CD14-positive monocyte (primary cell): Measurements from ENCODE around the gene POU6F2. TPM values are rescaled to one million over a fixed set of nuclear protein-coding genes. Genes with fewer than 3 reads are reported as not detected.
"Not testable (repeated sequence)": the region's sequence is repeated elsewhere in the genome, so short reads cannot be mapped to it uniquely, and the experiment has no call there.

ENCODE experiments used
- DNase-seq, 3 donors: peaks; one replicate each; pipeline ENCODE4 v3.0.0-alpha.2; 2011 to 2022
- H2AFZ ChIP-seq: 2 replicates; pipeline ENCODE4 v1.6.0; 2012; ENCODE audit warnings: mild to moderate bottlenecking, low read depth, low read length, inconsistent platforms; ENCODE audit not compliant: insufficient read depth, poor library complexity, severe bottlenecking
- H3K27ac ChIP-seq, 2 donors: 1 replicate in 1 of 2; 2 replicates in 1 of 2; pipeline ENCODE4 v1.5.1; 2012 to 2013; ENCODE audit warnings: low read length in 2 of 2, control low read depth in 1 of 2, inconsistent platforms in 1 of 2, low read depth in 1 of 2, mild to moderate bottlenecking in 1 of 2
- H3K27me3 ChIP-seq, 2 donors: one replicate each; pipeline versions ENCODE4 v1.6.0 to v1.6.1; 2011 to 2013; ENCODE audit warnings: low read length in 2 of 2; ENCODE audit not compliant: control insufficient read depth in 2 of 2, insufficient read depth in 2 of 2
- H3K36me3 ChIP-seq, 2 donors: replicated peaks in 1 of 2; 1 replicate in 1 of 2; 2 replicates in 1 of 2; pipeline versions ENCODE4 v1.5.1 to v1.6.1; 2012 to 2013; ENCODE audit warnings: low read length in 2 of 2, control low read depth in 1 of 2, inconsistent platforms in 1 of 2, mild to moderate bottlenecking in 1 of 2; ENCODE audit not compliant: insufficient read depth in 2 of 2, control insufficient read depth in 1 of 2
- H3K4me1 ChIP-seq, 2 donors: 1 replicate in 1 of 2; 2 replicates in 1 of 2; pipeline versions ENCODE4 v1.5.1 to v1.6.1; 2012 to 2013; ENCODE audit warnings: low read length in 2 of 2, control low read depth in 1 of 2, inconsistent platforms in 1 of 2, mild to moderate bottlenecking in 1 of 2, moderate library complexity in 1 of 2; ENCODE audit not compliant: insufficient read depth in 2 of 2, control insufficient read depth in 1 of 2
- H3K4me2 ChIP-seq: replicated peaks from 2 replicates; pipeline ENCODE3; 2012; ENCODE audit warnings: low read length, moderate library complexity, mild to moderate bottlenecking; ENCODE audit not compliant: poor library complexity, severe bottlenecking; ENCODE audit errors: extremely low read depth
- H3K4me3 ChIP-seq, 3 experiments: fragments of 200-600 bp in 1 of 3; sonication (generic) in 1 of 3; replicated peaks in 1 of 3; 1 replicate in 2 of 3; 2 replicates in 1 of 3; pipeline ENCODE4 v1.5.1; 2011 to 2013; ENCODE audit warnings: low read length in 3 of 3, mild to moderate bottlenecking in 3 of 3, control low read depth in 2 of 3, low read depth in 2 of 3, inconsistent platforms in 1 of 3, moderate library complexity in 1 of 3
- H3K79me2 ChIP-seq: 2 replicates; pipeline ENCODE4 v1.6.0; 2012; ENCODE audit warnings: mild to moderate bottlenecking, control low read depth, inconsistent platforms, low read length, moderate library complexity; ENCODE audit not compliant: insufficient read depth
- H3K9ac ChIP-seq: 2 replicates; pipeline ENCODE4 v1.6.0; 2017; ENCODE audit warnings: low read length, mild to moderate bottlenecking; ENCODE audit not compliant: insufficient read depth, poor library complexity, severe bottlenecking
- H3K9me3 ChIP-seq, 2 donors: replicated peaks in 1 of 2; 1 replicate in 1 of 2; 2 replicates in 1 of 2; pipeline versions ENCODE4 v1.5.1 to v1.6.1; 2012 to 2013; ENCODE audit warnings: low read length in 2 of 2, control low read depth in 1 of 2; ENCODE audit not compliant: control insufficient read depth in 1 of 2, insufficient read depth in 1 of 2
- H4K20me1 ChIP-seq: 2 replicates; pipeline ENCODE4 v1.6.0; 2012; ENCODE audit warnings: mild to moderate bottlenecking, low read length, control low read depth, moderate library complexity; ENCODE audit not compliant: insufficient read depth
- H3K27ac Mint-ChIP-seq, 7 donors: one replicate each; pipeline ENCODE4 v1.8.0; 2020; ENCODE audit warnings: mild to moderate bottlenecking in 7 of 7, mixed read lengths in 7 of 7, moderate library complexity in 6 of 7, inconsistent platforms in 2 of 7
- H3K27me3 Mint-ChIP-seq, 3 donors: one replicate each; pipeline ENCODE4 v1.8.0; 2021 to 2022; ENCODE audit warnings: low read depth in 3 of 3, mild to moderate bottlenecking in 3 of 3, mixed read lengths in 3 of 3, moderate library complexity in 3 of 3, inconsistent platforms in 1 of 3
- H3K36me3 Mint-ChIP-seq, 2 donors: one replicate each; pipeline ENCODE4 v1.8.0; 2020; ENCODE audit warnings: mixed read lengths in 2 of 2, inconsistent platforms in 1 of 2, mild to moderate bottlenecking in 1 of 2
- H3K4me1 Mint-ChIP-seq: one replicate; pipeline ENCODE4 v1.8.0; 2020; ENCODE audit warnings: mild to moderate bottlenecking, mixed read lengths
- H3K4me3 Mint-ChIP-seq, 2 donors: one replicate each; pipeline ENCODE4 v1.8.0; 2020; ENCODE audit warnings: mild to moderate bottlenecking in 2 of 2, mixed read lengths in 2 of 2, moderate library complexity in 1 of 2
- H3K9me3 Mint-ChIP-seq, 7 donors: one replicate each; pipeline ENCODE4 v1.8.0; 2020 to 2022; ENCODE audit warnings: mixed read lengths in 7 of 7, mild to moderate bottlenecking in 6 of 7, moderate library complexity in 6 of 7, inconsistent platforms in 2 of 7
- CTCF ChIP-seq: fragments of 200-600 bp; IDR thresholded peaks from one replicate; pipeline ENCODE4 v1.8.0; 2022; ENCODE audit warnings: antibody characterized with exemption, mild to moderate bottlenecking
- WGBS: methylation state at CpG from one replicate; pipeline ENCODE4 v1.1.5; 2013; ENCODE audit warnings: missing lambda C conversion rate; ENCODE audit not compliant: insufficient coverage; 5-methylcytosine and 5-hydroxymethylcytosine counted together
- intact Hi-C, 2 donors: fragments of 100-400 bp; cut with micrococcal nuclease; formaldehyde crosslinking; loops; one replicate each; pipeline versions ENCODE4 v1.15.0 to v1.15.1; 2023
- polyA plus RNA-seq, 3 donors: library from polyadenylated mRNA; depleted of rRNA in 1 of 3; unstranded in 2 of 3; stranded (reverse) in 1 of 3; fragments of 300-500 nt in 2 of 3; fragments of >200 nt in 1 of 3; fragmentation: Illumina TruSeq in 2 of 3; gene quantifications; 1 replicate in 2 of 3; 2 replicates in 1 of 3; pipeline ENCODE4 v1.2.3, GENCODE V29; 2012 to 2021

Gene POU6F2
- polyA plus RNA-seq, 3 donors, result not detected

GRCh38 chr7:39321909-39322498 is 344.3 kb downstream of the POU6F2 start:
- Histone ChIP-seq H3K27ac (no peak overlapping the region), H2AFZ (no peak overlapping the region), H3K4me1 (no peaks in the 10 kb centered on the region), H3K9me3 (peaks cover 0 to 5% of the 10 kb centered on the region in 2 donors), H4K20me1 (no peaks in the 10 kb centered on the region), H3K9ac (no peak overlapping the region), H3K4me2 (no peak overlapping the region), H3K36me3 (no peaks in the 10 kb centered on the region), H3K27me3 (no peaks in the 10 kb centered on the region), H3K4me3 (no peak overlapping the region), H3K79me2 (no peaks in the 10 kb centered on the region)
- WGBS, result 100% methylated on average over 1 of the region's 8 CpGs
- Mint-ChIP-seq H3K36me3 (no peaks in the 10 kb centered on the region), H3K9me3 (peaks cover 0 to 7% (median 4%) of the 10 kb centered on the region in 7 donors), H3K4me1 (no peaks in the 10 kb centered on the region), H3K27me3 (peaks cover 0 to 12% (median 2%) of the 10 kb centered on the region in 3 donors), H3K4me3 (no peak overlapping the region), H3K27ac (no peak overlapping the region)
- TF ChIP-seq CTCF, result no peak
- no peak for DNase-seq
- intact Hi-C loops, result no loop called here

DNA sequence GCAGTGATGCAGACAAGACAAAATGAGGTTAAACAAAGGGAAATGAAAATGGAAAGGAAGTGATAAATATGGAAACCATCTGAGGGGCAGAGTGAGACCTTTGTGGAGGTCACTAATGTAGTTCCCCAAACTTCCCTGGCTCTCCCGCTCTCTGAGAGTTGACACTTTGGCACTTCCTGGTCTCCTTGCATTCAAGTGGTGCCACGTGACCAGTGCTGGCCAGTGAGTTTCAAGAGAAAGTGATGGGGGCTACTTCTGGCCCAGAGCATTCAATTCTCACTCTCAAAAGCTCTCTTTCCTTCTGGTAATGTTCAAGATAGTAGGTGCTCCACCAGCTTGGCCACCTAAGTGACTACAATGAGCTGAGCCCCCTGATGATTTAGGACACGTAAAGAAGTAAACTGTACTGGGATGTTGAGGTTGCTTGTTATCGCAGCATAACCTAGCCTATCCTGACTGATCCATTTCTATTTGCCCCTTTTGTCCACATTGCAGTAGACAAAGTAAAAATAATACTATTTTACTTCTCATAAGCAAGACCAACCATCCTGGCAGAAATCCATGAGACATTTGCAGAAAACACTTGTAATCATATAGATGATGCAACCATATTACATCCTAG is 346.5 kb downstream of the POU6F2 start:
- Histone ChIP-seq H3K4me2 (no peak overlapping the region), H3K27me3 (no peaks in the 10 kb centered on the region), H3K4me1 (no peaks in the 10 kb centered on the region), H4K20me1 (no peaks in the 10 kb centered on the region), H3K4me3 (no peak overlapping the region), H3K27ac (no peak overlapping the region), H2AFZ (no peak overlapping the region), H3K79me2 (no peaks in the 10 kb centered on the region), H3K9ac (no peak overlapping the region), H3K36me3 (no peaks in the 10 kb centered on the region), H3K9me3 (peaks cover 0 to 5% of the 10 kb centered on the region in 2 donors)
- WGBS, result no CpG with 5 or more reads among the region's 4 CpGs
- DNase-seq, result no peak
- no peak for TF ChIP-seq CTCF
- intact Hi-C loops, result no loop called here
- no peaks in the 10 kb centered on the region for H3K4me1 Mint-ChIP-seq
- no peak overlapping the region for H3K27ac Mint-ChIP-seq
- H3K4me3 Mint-ChIP-seq, result peak overlapping the region in 1 of 2 donors; percentile 4
- H3K9me3 Mint-ChIP-seq, result peaks cover 0 to 7% (median 4%) of the 10 kb centered on the region in 7 donors
- no peaks in the 10 kb centered on the region for H3K36me3 Mint-ChIP-seq
- peaks cover 0 to 11% (median 2%) of the 10 kb centered on the region in 3 donors for H3K27me3 Mint-ChIP-seq

GRCh38 chr7:39331607-39332006 is 353.9 kb downstream of the POU6F2 start:
- H3K27me3 ChIP-seq, H3K4me1 Mint-ChIP-seq, H3K79me2 ChIP-seq, H3K4me3 Mint-ChIP-seq, H3K36me3 Mint-ChIP-seq, H3K4me1 ChIP-seq, H2AFZ ChIP-seq, H3K9ac ChIP-seq, H3K27me3 Mint-ChIP-seq, H3K9me3 Mint-ChIP-seq, H3K9me3 ChIP-seq, H4K20me1 ChIP-seq, H3K4me2 ChIP-seq, H3K27ac Mint-ChIP-seq, H3K27ac ChIP-seq, H3K4me3 ChIP-seq, DNase-seq, intact Hi-C loops, H3K36me3 ChIP-seq: not testable (repeated sequence)
- 100% methylated on average over 1 of the region's 13 CpGs for WGBS
